ENCODE data around the gene DNASE2B. TPM values are rescaled to one million over a fixed set of nuclear protein-coding genes. Genes with fewer than 3 reads are reported as not detected.

Gene DNASE2B
- total RNA-seq, 1 experiment from 2014 or later, result not detected

- no TSS peak for BruUV-seq (replicated peaks)
- Mint-ChIP-seq H3K4me3 (ENCODE audit: unreplicated experiment) (no peak overlapping the region), H3K36me3 (ENCODE audit: insufficient read depth, unreplicated experiment) (no peaks in the 10 kb centered on the region), H3K9me3 (ENCODE audit: unreplicated experiment) (peaks cover 12% of the 10 kb centered on the region), H3K27ac (ENCODE audit: low read depth, unreplicated experiment) (no peak overlapping the region), H3K4me1 (ENCODE audit: insufficient read depth, unreplicated experiment) (no peaks in the 10 kb centered on the region), H3K27me3 (ENCODE audit: insufficient read depth, unreplicated experiment) (no peaks in the 10 kb centered on the region)
- DNase-seq (ENCODE audit: unreplicated experiment), result no peak
- no peak for TF ChIP-seq CTCF (IDR thresholded peaks at IDR 0.05; ENCODE audit: unreplicated experiment)
- intact Hi-C loops (cut with micrococcal nuclease), result loop anchor here (5.0 to 10.0 kb wide), 2 partner anchors 137 to 439 kb away; partner anchors contain the start of gene TTLL7
- ChIA-PET CTCF (interaction anchor here (0.6 to 12.2 kb wide), 43 partner anchors 8 to 825 kb away, joined by 3 to 174 read pairs (median 3); partner anchors contain the start of genes C1orf52 and PRKACB), POLR2A (interaction anchor here (0.7 to 1.5 kb wide), 4 partner anchors 48 to 293 kb away, joined by 3 to 4 read pairs (median 3); no protein-coding TSS in a partner anchor)
Measured at GRCh38 chr1:84434081-84434769, 35.9 kb downstream of the DNASE2B start.

GRCh38 chr1:84434801-84435549 is 36.7 kb downstream of the DNASE2B start:
- no TSS peak for BruUV-seq (replicated peaks)
- peaks cover 4% of the 10 kb centered on the region for H3K9me3 Mint-ChIP-seq (ENCODE audit: unreplicated experiment)
- H3K4me3 Mint-ChIP-seq (ENCODE audit: unreplicated experiment), result no peak overlapping the region
- no peaks in the 10 kb centered on the region for H3K4me1 Mint-ChIP-seq (ENCODE audit: insufficient read depth, unreplicated experiment)
- no peaks in the 10 kb centered on the region for H3K27me3 Mint-ChIP-seq (ENCODE audit: insufficient read depth, unreplicated experiment)
- TF ChIP-seq CTCF (IDR thresholded peaks at IDR 0.05; ENCODE audit: unreplicated experiment), result no peak
- DNase-seq (ENCODE audit: unreplicated experiment), result no peak
- H3K27ac Mint-ChIP-seq (ENCODE audit: low read depth, unreplicated experiment), result no peak overlapping the region
- ChIA-PET CTCF (interaction anchor here (0.5 to 12.2 kb wide), 23 partner anchors 8 to 824 kb away, joined by 3 to 174 read pairs (median 3); partner anchors contain the start of genes C1orf52 and PRKACB), POLR2A (interaction anchor here (0.7 to 1.0 kb wide), 3 partner anchors 289 to 294 kb away, joined by 3 read pairs; no protein-coding TSS in a partner anchor)
- intact Hi-C loops (cut with micrococcal nuclease), result loop anchor here (5.0 to 10.0 kb wide), 2 partner anchors 138 to 440 kb away; partner anchors contain the start of gene TTLL7
- no peaks in the 10 kb centered on the region for H3K36me3 Mint-ChIP-seq (ENCODE audit: insufficient read depth, unreplicated experiment)

- intact Hi-C loops (cut with micrococcal nuclease), result loop anchor here (10.0 kb wide), 1 partner anchor 442 kb away; the partner anchor contains the start of gene TTLL7
- ChIA-PET CTCF (interaction anchor here (1.0 to 12.2 kb wide), 6 partner anchors 136 to 531 kb away, joined by 3 to 174 read pairs (median 6); partner anchors contain the start of gene PRKACB), POLR2A (interaction anchor here (1.2 kb wide), 1 partner anchor 313 kb away, joined by 3 read pairs; no protein-coding TSS in a partner anchor)
- Mint-ChIP-seq H3K4me1 (ENCODE audit: insufficient read depth, unreplicated experiment) (no peaks in the 10 kb centered on the region), H3K4me3 (ENCODE audit: unreplicated experiment) (no peak overlapping the region), H3K36me3 (ENCODE audit: insufficient read depth, unreplicated experiment) (no peaks in the 10 kb centered on the region), H3K27me3 (ENCODE audit: insufficient read depth, unreplicated experiment) (no peaks in the 10 kb centered on the region), H3K27ac (ENCODE audit: low read depth, unreplicated experiment) (no peak overlapping the region), H3K9me3 (ENCODE audit: unreplicated experiment) (no peaks in the 10 kb centered on the region)
- DNase-seq (ENCODE audit: unreplicated experiment), result no peak
- BruUV-seq (replicated peaks), result no TSS peak
- TF ChIP-seq CTCF (IDR thresholded peaks at IDR 0.05; ENCODE audit: unreplicated experiment), result no peak
Measured at GRCh38 chr1:84436876-84437655, 38.8 kb downstream of the DNASE2B start.

All from MCF 10A (cell line).